HepG2 (cell line): Measurements from ENCODE around the gene SERTAD3. TPM values are rescaled to one million over a fixed set of nuclear protein-coding genes. Genes with fewer than 3 reads are reported as not detected.

Source experiments
- ARNT ChIP-seq: fragments of 450-650 bp; IDR thresholded peaks from 2 replicates; pipeline ENCODE4 v1.6.1; 2017
- BHLHE40 ChIP-seq: IDR thresholded peaks from 2 replicates; pipeline ENCODE4 v1.6.1; 2011; ENCODE audit warnings: low read length, improper control_type of control experiment
- CEBPZ ChIP-seq: IDR thresholded peaks from 2 replicates; pipeline ENCODE4 v1.6.1; 2012; ENCODE audit warnings: low read length, improper control_type of control experiment
- FOSL1 ChIP-seq: sonication (generic); formaldehyde crosslinking; IDR thresholded peaks from 2 replicates; pipeline ENCODE4 v1.9.0; 2021; ENCODE audit warnings: missing genetic modification reagents, borderline replicate concordance
- GATAD1 ChIP-seq: IDR thresholded peaks from 2 replicates; pipeline ENCODE4 v1.6.1; 2016; ENCODE audit warnings: missing genetic modification reagents, missing compliant biosample characterization
- GMEB2 ChIP-seq: IDR thresholded peaks from 2 replicates; pipeline ENCODE4 v1.6.1; 2016; ENCODE audit warnings: missing biosample characterization, missing genetic modification reagents, low read depth
- HIVEP1 ChIP-seq: sonication (generic); formaldehyde crosslinking; IDR thresholded peaks from 2 replicates; pipeline ENCODE4 v1.4.0; 2020; ENCODE audit warnings: mild to moderate bottlenecking, missing genetic modification reagents
- KDM6A ChIP-seq: IDR thresholded peaks from 2 replicates; pipeline ENCODE4 v1.6.1; 2016; ENCODE audit warnings: low read depth
- MBD4 ChIP-seq: IDR thresholded peaks from 2 replicates; pipeline ENCODE4 v1.6.1; 2012; ENCODE audit warnings: low read length, inconsistent platforms, borderline replicate concordance
- MEIS2 ChIP-seq: sonication (generic); formaldehyde crosslinking; IDR thresholded peaks from 2 replicates; pipeline ENCODE4 v1.9.0; 2021; ENCODE audit warnings: mild to moderate bottlenecking, missing genetic modification reagents
- MTERF4 ChIP-seq: sonication (generic); formaldehyde crosslinking; IDR thresholded peaks from 2 replicates; pipeline ENCODE4 v1.8.0; 2023; ENCODE audit warnings: mild to moderate bottlenecking, missing genetic modification reagents
- MYPOP ChIP-seq: sonication (generic); formaldehyde crosslinking; IDR thresholded peaks from 2 replicates; pipeline ENCODE4 v1.8.1; 2023; ENCODE audit warnings: mild to moderate bottlenecking, moderate library complexity, missing genetic modification reagents
- NFYC ChIP-seq: IDR thresholded peaks from 2 replicates; pipeline ENCODE4 v1.6.1; 2016; ENCODE audit warnings: missing genetic modification reagents, missing compliant biosample characterization
- PAX8 ChIP-seq: sonication (generic); formaldehyde crosslinking; IDR thresholded peaks from 2 replicates; pipeline ENCODE4 v1.8.0; 2022; ENCODE audit warnings: mild to moderate bottlenecking, missing genetic modification reagents, borderline replicate concordance
- POLR2AphosphoS5 ChIP-seq: IDR thresholded peaks from 2 replicates; pipeline ENCODE4 v1.6.1; 2012; ENCODE audit warnings: low read depth, low read length
- TRIM22 ChIP-seq: fragments of 450-650 bp; IDR thresholded peaks from 2 replicates; pipeline ENCODE4 v1.6.1; 2017
- TSC22D2 ChIP-seq: sonication (generic); formaldehyde crosslinking; IDR thresholded peaks from 2 replicates; pipeline ENCODE4 v1.5.1; 2020; ENCODE audit warnings: missing genetic modification reagents, mild to moderate bottlenecking, borderline replicate concordance
- ZNF205 ChIP-seq: IDR thresholded peaks from 2 replicates; pipeline ENCODE4 v1.6.1; 2018; ENCODE audit warnings: missing biosample characterization, missing genetic modification reagents
- ZNF225 ChIP-seq: sonication (generic); formaldehyde crosslinking; IDR thresholded peaks from 2 replicates; pipeline ENCODE4 v1.4.0; 2020; ENCODE audit warnings: mild to moderate bottlenecking, missing genetic modification reagents
- ZNF44 ChIP-seq: sonication (generic); formaldehyde crosslinking; IDR thresholded peaks from 2 replicates; pipeline ENCODE4 v1.5.1; 2020; ENCODE audit warnings: mild to moderate bottlenecking, missing genetic modification reagents
- ZNF484 ChIP-seq: sonication (generic); formaldehyde crosslinking; IDR thresholded peaks from 2 replicates; pipeline ENCODE4 v1.5.1; 2020; ENCODE audit warnings: mild to moderate bottlenecking, low read depth, missing genetic modification reagents, borderline replicate concordance
- ZNF878 ChIP-seq: sonication (generic); formaldehyde crosslinking; IDR thresholded peaks from 2 replicates; pipeline ENCODE4 v1.8.1; 2023; ENCODE audit warnings: mild to moderate bottlenecking, missing genetic modification reagents, moderate library complexity
- polyA plus RNA-seq, 8 experiments: library from polyadenylated mRNA; depleted of rRNA in 3 of 8; stranded (reverse) in 7 of 8; unstranded in 1 of 8; fragments of >200 nt; fragmentation: Illumina TruSeq in 4 of 8; extraction: Trizol in 4 of 8; gene quantifications; 2 replicates each; pipeline versions ENCODE4 v1.2.1 to v1.2.3, GENCODE V29; 2011 to 2016; ENCODE audit warnings: low read depth in 4 of 8, missing spikeins in 1 of 8, mixed read lengths in 1 of 8; ENCODE audit not compliant: insufficient read depth in 1 of 8
- total RNA-seq, 5 experiments: library from RNA; depleted of rRNA; stranded (reverse); fragments of >200 nt; fragmentation: Illumina TruSeq; extraction: Trizol; gene quantifications; 2 replicates each; pipeline ENCODE4 v1.2.3, GENCODE V29; 2016; ENCODE audit warnings: low read depth in 1 of 5

SERTAD3 gene
- total and polyA plus RNA-seq, 2 of the 13 experiments (the other 11 are each of a cell fraction or from before 2014, with no cell fraction given) = 9.6 to 16.9 TPM

GRCh38 chr19:40420766-40421765, 23.1 kb downstream of the SERTAD3 start (continued):
- TF ChIP-seq ZNF44 (CRISPR knock-in tag) (peak; percentile 77; the same call in 1 of the 2 replicates), GATAD1 (peak; percentile 63), ZNF205 (CRISPR knock-in tag) (no peak; the same call in 1 of the 2 replicates), PAX8 (no peak), MTERF4 (CRISPR knock-in tag) (peak; percentile 91; the same call in 1 of the 2 replicates), MYPOP (CRISPR knock-in tag) (peak; percentile 93; the same call in 1 of the 2 replicates), HIVEP1 (CRISPR knock-in tag) (peak; percentile 85), ZNF484 (CRISPR knock-in tag) (no peak), MBD4 (no peak), ZNF878 (peak; percentile 97), KDM6A (no peak), MEIS2 (CRISPR knock-in tag) (peak; percentile 72), CEBPZ (no peak), TSC22D2 (CRISPR knock-in tag) (0 out of 2 replicates have a peak, but pooled peaks have one; percentile 35), TRIM22 (no peak), ZNF225 (CRISPR knock-in tag) (no peak; the same call in 1 of the 2 replicates), POLR2AphosphoS5 (peak; percentile 83), ARNT (no peak), FOSL1 (no peak), BHLHE40 (peak; percentile 98), NFYC (CRISPR knock-in tag) (no peak), GMEB2 (CRISPR knock-in tag) (no peak)
